Hepatocyte (in vitro differentiated cells): ENCODE data around the gene NEDD4L. TPM values are rescaled to one million over a fixed set of nuclear protein-coding genes. Genes with fewer than 3 reads are reported as not detected.

Experiments used
- DNase-seq: peaks from one replicate; pipeline ENCODE4 v3.0.0-alpha.2; 2016; ENCODE audit warnings: low spot score
- H2AFZ ChIP-seq: fragments of 200-600 bp; sonication (generic); 2 replicates; pipeline ENCODE4 v1.6.0; 2016; ENCODE audit warnings: antibody characterized with exemption, mild to moderate bottlenecking
- H3K27ac ChIP-seq: fragments of 200-600 bp; sonication (generic); 2 replicates; pipeline ENCODE4 v1.5.1; 2016; ENCODE audit warnings: mild to moderate bottlenecking
- H3K27me3 ChIP-seq: fragments of 200-600 bp; sonication (generic); 2 replicates; pipeline ENCODE4 v1.6.1; 2016
- H3K36me3 ChIP-seq: fragments of 200-600 bp; sonication (generic); replicated peaks from 2 replicates; pipeline ENCODE4 v1.5.1; 2016; ENCODE audit warnings: low read depth; ENCODE audit not compliant: insufficient read depth
- H3K4me1 ChIP-seq: fragments of 200-600 bp; sonication (generic); 2 replicates; pipeline ENCODE4 v1.5.1; 2016; ENCODE audit warnings: mild to moderate bottlenecking, moderate library complexity; ENCODE audit not compliant: insufficient read depth
- H3K4me2 ChIP-seq: fragments of 200-600 bp; sonication (generic); 2 replicates; pipeline ENCODE4 v1.6.0; 2016
- H3K4me3 ChIP-seq: fragments of 200-600 bp; sonication (generic); 2 replicates; pipeline ENCODE4 v1.5.1; 2016; ENCODE audit warnings: mild to moderate bottlenecking
- H3K79me2 ChIP-seq: fragments of 200-600 bp; sonication (generic); 2 replicates; pipeline ENCODE4 v1.6.0; 2017; ENCODE audit warnings: mild to moderate bottlenecking
- H3K9me2 ChIP-seq: fragments of 200-600 bp; sonication (generic); replicated peaks from 2 replicates; pipeline ENCODE4 v1.6.0; 2017; ENCODE audit warnings: mild to moderate bottlenecking; ENCODE audit not compliant: insufficient read depth
- H3K9me3 ChIP-seq: fragments of 200-600 bp; sonication (generic); 2 replicates; pipeline ENCODE4 v1.5.1; 2016; ENCODE audit warnings: low read depth, mild to moderate bottlenecking
- H4K20me1 ChIP-seq: fragments of 200-600 bp; sonication (generic); 2 replicates; pipeline ENCODE4 v1.6.0; 2016; ENCODE audit warnings: mild to moderate bottlenecking; ENCODE audit not compliant: insufficient read depth, poor library complexity, severe bottlenecking
- CTCF ChIP-seq: fragments of 200-600 bp; sonication (generic); IDR thresholded peaks from 2 replicates; pipeline ENCODE4 v1.5.1; 2016; ENCODE audit warnings: antibody characterized with exemption, mild to moderate bottlenecking; ENCODE audit not compliant: poor library complexity
- EZH2 ChIP-seq: fragments of 200-600 bp; sonication (generic); IDR thresholded peaks from 2 replicates; pipeline ENCODE4 v1.6.1; 2016; ENCODE audit warnings: antibody characterized with exemption, mild to moderate bottlenecking, borderline replicate concordance
- EZH2phosphoT487 ChIP-seq: fragments of 200-600 bp; sonication (generic); IDR thresholded peaks from one replicate; pipeline ENCODE4 v1.6.1; 2018; ENCODE audit warnings: antibody characterized with exemption, mild to moderate bottlenecking, low read depth, moderate library complexity; ENCODE audit not compliant: unreplicated experiment, severe bottlenecking
- WGBS: methylation state at CpG from one replicate; pipeline ENCODE4 v1.1.6; 2016; ENCODE audit warnings: low lambda C conversion rate; ENCODE audit errors: missing lambda C conversion rate; 5-methylcytosine and 5-hydroxymethylcytosine counted together
- polyA plus RNA-seq: library from polyadenylated mRNA; unstranded; fragments of >200 nt; fragmentation: Nextera tagmentation; extraction: Ambion mirVana; gene quantifications from 2 replicates; pipeline ENCODE4 v1.2.1, GENCODE V29; 2016
- total RNA-seq: library from RNA; depleted of rRNA; stranded (reverse); fragments of >200 nt; gene quantifications from 2 replicates; pipeline ENCODE4 v1.2.3, GENCODE V29; 2014

The NEDD4L gene
- total and polyA plus RNA-seq, 2 experiments from 2014 or later, result 104 to 140 TPM

DNA sequence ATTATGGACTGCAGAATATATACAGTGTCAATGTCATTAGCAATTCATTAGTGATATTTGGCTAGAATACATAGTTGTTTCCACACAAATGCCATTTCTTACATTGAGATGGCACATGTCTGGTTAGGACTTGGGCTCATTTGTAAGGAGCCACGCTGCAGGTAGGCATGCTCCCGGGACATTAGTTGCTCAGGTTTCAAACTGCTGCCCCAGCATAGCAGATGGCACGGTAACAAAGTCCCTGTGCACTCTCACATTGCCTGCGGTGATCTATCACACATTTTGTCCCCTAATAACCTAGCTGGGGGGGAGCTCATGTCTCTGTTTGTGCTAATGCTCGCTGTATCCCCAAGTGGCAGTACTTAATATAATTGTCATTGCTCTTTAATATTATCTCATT lies 185.1 kb downstream of the NEDD4L start:
- TF ChIP-seq EZH2phosphoT487 (no peak), CTCF (no peak), EZH2 (no peak)

DNA sequence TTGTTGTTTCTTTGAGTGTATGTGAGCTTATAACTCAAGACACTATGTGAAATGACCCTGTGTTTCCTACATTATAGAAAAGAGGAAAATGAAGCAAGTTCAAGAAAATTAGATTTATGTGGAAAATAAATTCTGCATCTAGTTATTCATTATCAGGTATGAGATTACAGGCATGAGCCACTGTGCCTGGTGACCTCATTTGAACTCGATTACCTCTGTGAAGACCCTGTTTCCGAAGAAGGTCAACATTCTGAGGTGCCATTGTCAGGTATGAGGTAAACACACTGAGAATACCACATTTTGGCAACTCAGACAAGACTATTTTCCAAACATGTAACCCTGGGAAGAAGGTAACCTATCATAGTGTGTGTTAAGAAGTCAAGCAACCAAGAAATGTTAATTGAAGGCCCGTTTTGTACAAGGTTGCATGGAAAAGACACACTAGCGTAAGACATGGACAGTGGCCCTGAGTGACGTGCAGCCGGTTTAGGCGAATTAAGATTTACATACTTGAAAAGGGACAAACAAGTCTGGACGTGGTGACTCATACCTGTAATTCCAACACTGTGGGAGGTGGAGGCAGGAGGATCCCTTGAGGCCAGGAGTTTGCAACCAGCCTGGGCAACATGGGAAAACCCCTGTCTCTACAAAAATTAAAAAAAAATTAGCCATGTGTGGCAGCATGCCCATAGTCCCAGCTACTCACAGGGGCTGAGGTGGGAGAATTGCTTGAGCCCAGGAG lies 186.6 kb downstream of the NEDD4L start:
- H3K9me2 ChIP-seq, result no peaks in the 10 kb centered on the region
- no peaks in the 10 kb centered on the region for H3K36me3 ChIP-seq
- H3K4me2 ChIP-seq, result peak overlapping the region; percentile 42
- H3K4me3 ChIP-seq, result no peak overlapping the region
- peak; percentile 53 for DNase-seq
- WGBS, result 60% methylated on average over 8 of the region's 8 CpGs
- no peak overlapping the region for H2AFZ ChIP-seq
- H4K20me1 ChIP-seq, result peaks cover 27% of the 10 kb centered on the region
- peak overlapping the region; percentile 93 for H3K27ac ChIP-seq
- H3K9me3 ChIP-seq, result no peaks in the 10 kb centered on the region
- TF ChIP-seq CTCF, result no peak
- no peak for TF ChIP-seq EZH2
- no peak for TF ChIP-seq EZH2phosphoT487
- peaks cover 39% of the 10 kb centered on the region for H3K4me1 ChIP-seq
- peaks cover 87% of the 10 kb centered on the region for H3K79me2 ChIP-seq
- no peaks in the 10 kb centered on the region for H3K27me3 ChIP-seq

More for the DNA sequence above, 185.1 kb downstream of the NEDD4L start:
- Histone ChIP-seq H3K79me2 (peaks cover 90% of the 10 kb centered on the region), H3K27ac (no peak overlapping the region), H3K9me3 (no peaks in the 10 kb centered on the region), H2AFZ (no peak overlapping the region), H3K4me1 (peaks cover 40% of the 10 kb centered on the region), H4K20me1 (peaks cover 27% of the 10 kb centered on the region), H3K9me2 (no peaks in the 10 kb centered on the region), H3K4me3 (no peak overlapping the region), H3K36me3 (no peaks in the 10 kb centered on the region), H3K4me2 (no peak overlapping the region), H3K27me3 (no peaks in the 10 kb centered on the region)
- WGBS, result 91% methylated on average over 5 of the region's 5 CpGs
- DNase-seq, result no peak

DNA sequence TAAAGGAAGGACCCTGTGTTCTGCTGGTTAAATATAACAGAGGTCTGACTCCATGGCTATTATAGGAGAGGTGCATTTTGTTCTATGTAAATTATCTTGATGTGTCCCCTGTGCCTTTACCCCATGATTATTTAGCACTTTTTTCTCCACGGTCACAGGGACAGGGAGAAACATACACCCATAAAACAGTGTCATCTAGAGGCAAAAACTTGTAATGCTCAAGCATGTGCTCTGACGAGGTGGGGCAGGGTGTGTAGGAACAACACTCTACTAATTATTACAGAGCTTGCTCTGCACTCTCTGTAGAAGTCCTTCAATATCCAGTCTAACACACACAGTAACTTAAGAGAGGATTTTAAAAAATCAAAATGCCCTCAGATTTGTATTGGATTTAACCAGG lies 187.9 kb downstream of the NEDD4L start:
- Histone ChIP-seq H3K79me2 (peaks cover 87% of the 10 kb centered on the region), H2AFZ (no peak overlapping the region), H3K27me3 (no peaks in the 10 kb centered on the region), H4K20me1 (peaks cover 20% of the 10 kb centered on the region), H3K4me2 (peak overlapping the region; percentile 59), H3K9me3 (no peaks in the 10 kb centered on the region), H3K4me3 (no peak overlapping the region), H3K9me2 (no peaks in the 10 kb centered on the region), H3K36me3 (no peaks in the 10 kb centered on the region), H3K27ac (peak overlapping the region; percentile 93), H3K4me1 (peaks cover 44% of the 10 kb centered on the region)
- peak; percentile 64 for DNase-seq
- TF ChIP-seq EZH2phosphoT487 (no peak), CTCF (peak; percentile 40), EZH2 (no peak)
- 61% methylated on average over 2 of the region's 2 CpGs for WGBS
